Measurements from ENCODE around the gene ZNF827.
A peak's percentile ranks its signal among the peaks of the same experiment; 100 is the strongest.

ZNF827 gene

DNA sequence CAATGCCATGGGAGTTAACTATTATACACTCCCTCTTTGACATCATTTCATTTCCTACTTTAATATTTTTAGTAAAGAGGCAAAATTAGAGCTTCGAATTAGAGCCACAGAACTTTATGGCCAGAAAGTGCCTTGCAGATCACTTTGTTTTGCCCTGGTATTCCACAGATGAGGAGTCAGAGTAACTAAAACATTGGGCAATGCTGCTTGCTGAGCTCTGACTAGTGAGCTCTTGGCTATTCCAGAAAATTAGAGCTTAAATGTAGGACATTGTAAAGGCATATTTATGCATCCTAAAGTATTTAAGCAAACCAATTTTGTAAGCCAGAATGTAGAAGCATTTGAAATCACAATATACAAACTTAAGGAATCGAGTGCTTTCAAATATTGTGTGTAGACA, 6.3 kb upstream of the ZNF827 start:
- TF ChIP-seq, protein P1, sequence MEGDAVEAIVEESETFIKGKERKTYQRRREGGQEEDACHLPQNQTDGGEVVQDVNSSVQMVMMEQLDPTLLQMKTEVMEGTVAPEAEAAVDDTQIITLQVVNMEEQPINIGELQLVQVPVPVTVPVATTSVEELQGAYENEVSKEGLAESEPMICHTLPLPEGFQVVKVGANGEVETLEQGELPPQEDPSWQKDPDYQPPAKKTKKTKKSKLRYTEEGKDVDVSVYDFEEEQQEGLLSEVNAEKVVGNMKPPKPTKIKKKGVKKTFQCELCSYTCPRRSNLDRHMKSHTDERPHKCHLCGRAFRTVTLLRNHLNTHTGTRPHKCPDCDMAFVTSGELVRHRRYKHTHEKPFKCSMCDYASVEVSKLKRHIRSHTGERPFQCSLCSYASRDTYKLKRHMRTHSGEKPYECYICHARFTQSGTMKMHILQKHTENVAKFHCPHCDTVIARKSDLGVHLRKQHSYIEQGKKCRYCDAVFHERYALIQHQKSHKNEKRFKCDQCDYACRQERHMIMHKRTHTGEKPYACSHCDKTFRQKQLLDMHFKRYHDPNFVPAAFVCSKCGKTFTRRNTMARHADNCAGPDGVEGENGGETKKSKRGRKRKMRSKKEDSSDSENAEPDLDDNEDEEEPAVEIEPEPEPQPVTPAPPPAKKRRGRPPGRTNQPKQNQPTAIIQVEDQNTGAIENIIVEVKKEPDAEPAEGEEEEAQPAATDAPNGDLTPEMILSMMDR (IDR thresholded peaks at IDR 0.05; ENCODE audit: insufficient read depth, low read length, missing control alignments): no peak
- ChIA-PET POLR2A (no interaction called here), CTCF (interaction anchor here (0.8 to 1.9 kb wide), 3 partner anchors 11 to 16 kb away, joined by 3 to 11 read pairs (median 4); no protein-coding TSS in a partner anchor)
- H3K4me3 ChIP-seq (ENCODE audit: low read depth, low read length): no peak overlapping the region
- DNase-seq (ENCODE audit: low read depth, low spot score): no peak

DNA sequence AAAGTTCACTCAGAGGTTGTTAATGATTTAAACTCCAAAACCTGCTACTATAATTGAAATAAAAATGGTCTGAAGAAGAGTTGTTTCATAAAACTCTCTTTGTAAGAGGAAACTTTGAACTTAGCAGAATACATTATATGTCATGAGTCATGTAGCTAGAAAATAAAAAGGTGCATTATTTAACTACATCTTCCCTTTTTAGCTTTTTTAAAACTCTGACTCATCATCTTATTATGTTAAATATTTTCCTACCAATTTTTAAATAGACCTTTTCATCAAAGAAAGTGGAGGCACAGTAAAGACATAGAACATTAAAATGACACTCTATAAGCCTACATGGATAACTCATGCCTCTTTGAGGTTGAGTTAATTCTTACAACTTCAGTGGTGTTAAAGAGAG, 1.2 kb upstream of the ZNF827 start:
- ChIA-PET POLR2A (no interaction called here), CTCF (interaction anchor here (1.3 kb wide), 1 partner anchor 16 kb away, joined by 4 read pairs; no protein-coding TSS in a partner anchor)
- TF ChIP-seq, protein P1 (IDR thresholded peaks at IDR 0.05; ENCODE audit: insufficient read depth, low read length, missing control alignments): no peak
- no peak for DNase-seq (ENCODE audit: low read depth, low spot score)
- H3K4me3 ChIP-seq (ENCODE audit: low read depth, low read length): no peak overlapping the region

DNA sequence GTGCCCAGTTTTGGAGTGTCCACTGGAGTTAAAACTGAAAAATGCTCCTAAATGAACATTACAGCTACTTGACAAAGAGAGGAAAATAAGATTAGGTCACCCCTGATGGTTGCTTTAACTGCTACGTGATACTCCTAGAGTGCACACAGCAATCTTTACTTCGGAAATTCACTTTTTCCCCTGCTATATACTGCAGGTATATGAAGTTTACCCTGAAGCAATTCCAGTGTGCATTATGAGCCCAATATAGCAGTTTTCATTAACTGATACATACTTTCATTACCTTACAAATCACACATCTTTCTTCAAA, 773 bp upstream of the ZNF827 start:
- ChIA-PET CTCF (interaction anchor here (0.7 kb wide), 2 partner anchors 230 to 320 kb away, joined by 3 read pairs; partner anchors contain the start of gene MMAA), POLR2A (interaction anchor here (0.6 to 1.1 kb wide), 4 partner anchors 28 to 1007 kb away, joined by 3 read pairs; partner anchors contain the start of gene TTC29)
- H3K4me3 ChIP-seq (ENCODE audit: low read depth, low read length): peak overlapping the region; percentile 21
- TF ChIP-seq, protein P1 (IDR thresholded peaks at IDR 0.05; ENCODE audit: insufficient read depth, low read length, missing control alignments): no peak
- DNase-seq (ENCODE audit: low read depth, low spot score): no peak

DNA sequence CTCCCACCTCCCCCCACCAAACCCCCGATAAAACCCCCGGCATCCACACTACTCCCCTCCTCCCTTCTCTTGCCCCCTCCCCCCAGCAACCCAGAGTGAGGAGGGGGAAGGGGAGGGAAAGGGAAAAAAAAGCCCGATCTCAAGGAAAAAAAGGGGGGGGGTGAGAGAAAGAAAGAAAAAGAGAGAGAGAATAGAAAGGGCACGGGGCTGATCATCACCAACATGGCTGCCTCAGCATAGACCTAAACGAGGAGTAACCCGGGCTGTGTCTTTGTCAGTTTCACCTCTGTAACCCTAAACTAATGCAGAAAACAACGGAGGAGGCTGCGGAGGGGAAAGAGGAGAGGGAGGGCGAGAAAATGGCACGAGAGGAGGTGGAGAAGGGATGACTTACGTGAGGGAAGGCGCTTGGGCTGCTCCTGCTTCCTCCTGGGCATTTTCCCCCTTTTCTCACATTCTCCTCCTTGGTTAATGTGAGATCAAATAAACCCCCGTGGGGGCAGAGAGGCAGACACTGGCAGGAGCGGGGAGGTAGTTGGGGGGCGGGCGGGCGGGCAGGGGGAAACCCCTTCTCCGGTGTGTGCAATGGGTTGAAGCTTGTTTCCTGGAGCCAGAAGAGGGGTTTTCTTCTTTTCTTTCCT, 532 bp downstream of the ZNF827 start:
- peak overlapping the region; percentile 87 for H3K4me3 ChIP-seq (ENCODE audit: low read depth, low read length)
- POLR2A ChIA-PET: interaction anchor here (1.1 kb wide), 2 partner anchors 130 to 1008 kb away, joined by 3 read pairs; partner anchors contain the start of gene TTC29
- DNase-seq (ENCODE audit: low read depth, low spot score): no peak
- CTCF ChIA-PET: interaction anchor here (0.7 to 0.8 kb wide), 2 partner anchors 18 to 51 kb away, joined by 3 read pairs; no protein-coding TSS in a partner anchor
- TF ChIP-seq, protein P1 (IDR thresholded peaks at IDR 0.05; ENCODE audit: insufficient read depth, low read length, missing control alignments): no peak

DNA sequence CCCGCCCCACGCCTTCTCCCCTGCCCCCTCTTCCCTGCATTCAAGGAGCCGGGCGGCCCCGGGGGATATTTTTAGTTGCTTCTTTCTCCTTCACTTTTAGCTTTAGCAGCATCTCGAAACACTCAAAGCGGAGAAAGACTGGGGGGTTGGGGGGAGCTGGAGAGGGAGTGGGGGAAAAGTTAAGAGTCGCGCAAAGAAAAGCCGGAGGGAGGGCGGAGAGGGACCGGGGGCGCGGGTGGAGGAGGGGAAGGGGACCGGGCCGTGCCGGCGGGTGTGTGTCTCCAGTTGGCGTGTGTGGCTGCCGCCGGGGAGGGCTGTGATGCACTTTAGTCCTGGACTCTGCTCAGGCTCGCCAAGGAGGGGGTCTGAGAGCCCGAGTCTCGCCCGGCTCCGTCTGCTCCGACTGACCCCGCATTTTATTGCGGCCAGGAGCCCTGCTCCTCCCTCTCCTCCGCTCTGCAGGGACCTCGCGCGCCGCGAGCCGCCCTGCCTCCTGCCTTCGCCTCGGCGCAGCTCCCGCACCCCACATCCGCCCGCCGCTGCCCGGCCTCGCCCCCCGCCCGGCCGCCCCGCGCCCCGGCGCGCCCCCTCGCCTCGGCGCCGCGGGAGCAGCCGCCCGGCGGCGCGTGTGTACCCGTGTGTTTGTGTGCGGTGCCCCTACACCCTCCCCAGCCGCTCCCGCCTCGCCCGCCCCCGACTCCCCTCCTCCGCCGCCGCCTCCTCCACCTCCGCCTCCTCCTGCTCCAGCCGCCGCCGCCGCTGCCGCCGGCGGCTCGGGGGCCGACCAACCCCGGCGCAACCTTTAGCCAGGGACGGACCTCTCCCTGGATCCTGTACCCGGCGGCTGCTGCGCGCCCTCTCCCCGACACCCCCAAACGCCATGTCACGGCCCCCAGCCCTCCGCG, 1.4 kb downstream of the ZNF827 start:
- POLR2A ChIA-PET: interaction anchor here (1.0 kb wide), 1 partner anchor 17 kb away, joined by 4 read pairs; no protein-coding TSS in a partner anchor
- CTCF ChIA-PET: interaction anchor here (1.0 to 1.4 kb wide), 3 partner anchors 10 to 18 kb away, joined by 4 to 6 read pairs (median 4); no protein-coding TSS in a partner anchor
- no peak for DNase-seq (ENCODE audit: low read depth, low spot score)
- TF ChIP-seq, protein P1 (IDR thresholded peaks at IDR 0.05; ENCODE audit: insufficient read depth, low read length, missing control alignments): no peak
- H3K4me3 ChIP-seq (ENCODE audit: low read depth, low read length): peak overlapping the region; percentile 87

Measured in AG04449 (cell line).